IMR-90 (cell line): ENCODE results near the gene CCL13. TPM values are rescaled to one million over a fixed set of nuclear protein-coding genes. Genes with fewer than 3 reads are reported as not detected.

Source experiments
- ATAC-seq: fragments of 200-7000 bp; cut with Tn5 transposase; 2 replicates; pipeline ENCODE4 v1.9.1; 2020; ENCODE audit warnings: low read depth, mild to moderate bottlenecking, moderate library complexity
- BruUV-seq: library from RNA; stranded (reverse); fragments of 400-500 nt; replicated peaks from 2 replicates; lab custom pipeline; 2021; lab: Mats Ljungman, UMichigan
- CTCF ChIA-PET: fragments of 300-600 bp; formaldehyde crosslinking; extraction: SDS; loops from one replicate; lab custom pipeline; 2021; ENCODE audit warnings: antibody characterized with exemption; lab: Yijun Ruan, JAX
- POLR2A ChIA-PET: fragments of 300-600 bp; sonication (Branson Sonifier 250); formaldehyde crosslinking; loops from one replicate; lab custom pipeline; 2022; ENCODE audit warnings: antibody characterized with exemption; ENCODE audit not compliant: unreplicated experiment; lab: Charles Lee
- DNase-seq: peaks from one replicate; pipeline ENCODE4 v3.0.0; 2013
- H2AFZ ChIP-seq: replicated peaks from 2 replicates; pipeline ENCODE3; 2013; ENCODE audit warnings: low read length, mild to moderate bottlenecking; ENCODE audit not compliant: poor library complexity
- H2AK5ac ChIP-seq: 2 replicates; pipeline ENCODE4 v1.6.1; 2013; ENCODE audit warnings: low read depth, low read length, inconsistent platforms
- H2AK9ac ChIP-seq: replicated peaks from 2 replicates; pipeline ENCODE3; 2013; ENCODE audit warnings: mild to moderate bottlenecking, low read depth, low read length, moderate library complexity; ENCODE audit not compliant: poor library complexity
- H2BK120ac ChIP-seq: 2 replicates; pipeline ENCODE4 v1.6.1; 2013; ENCODE audit warnings: low read depth, low read length, inconsistent platforms
- H2BK15ac ChIP-seq: 3 replicates; pipeline ENCODE4 v1.6.1; 2013; ENCODE audit warnings: low read depth, low read length, inconsistent platforms
- H2BK20ac ChIP-seq: 2 replicates; pipeline ENCODE4 v1.6.1; 2013; ENCODE audit warnings: low read depth, mild to moderate bottlenecking, inconsistent platforms, low read length, moderate library complexity
- H2BK5ac ChIP-seq: 2 replicates; pipeline ENCODE4 v1.6.1; 2013; ENCODE audit warnings: mild to moderate bottlenecking, low read depth, low read length, inconsistent platforms; ENCODE audit not compliant: poor library complexity, severe bottlenecking
- H3K14ac ChIP-seq: replicated peaks from 2 replicates; pipeline ENCODE4 v1.6.1; 2013; ENCODE audit warnings: low read depth, low read length, inconsistent platforms
- H3K18ac ChIP-seq: 2 replicates; pipeline ENCODE4 v1.6.1; 2013; ENCODE audit warnings: low read depth, low read length, control low read depth
- H3K23ac ChIP-seq: 2 replicates; pipeline ENCODE4 v1.6.1; 2013; ENCODE audit warnings: low read depth, low read length, inconsistent platforms
- H3K27ac ChIP-seq: 2 replicates; pipeline ENCODE4 v1.5.1; 2013; ENCODE audit warnings: mild to moderate bottlenecking, control low read depth, low read length; ENCODE audit not compliant: insufficient read depth
- H3K27me3 ChIP-seq: 2 replicates; pipeline ENCODE4 v1.6.1; 2013; ENCODE audit warnings: low read length; ENCODE audit not compliant: control insufficient read depth, insufficient read depth
- H3K36me3 ChIP-seq: 2 replicates; pipeline ENCODE4 v1.6.1; 2013; ENCODE audit warnings: low read length, mixed read lengths; ENCODE audit not compliant: control insufficient read depth, insufficient read depth
- H3K4ac ChIP-seq: 2 replicates; pipeline ENCODE4 v1.6.1; 2013; ENCODE audit warnings: low read depth, low read length, inconsistent platforms
- H3K4me1 ChIP-seq: 2 replicates; pipeline ENCODE4 v1.6.1; 2013; ENCODE audit warnings: low read length, mixed read lengths; ENCODE audit not compliant: control insufficient read depth, insufficient read depth
- H3K4me2 ChIP-seq: 2 replicates; pipeline ENCODE4 v1.6.1; 2013; ENCODE audit warnings: low read depth, mild to moderate bottlenecking, control low read depth, low read length, moderate library complexity
- H3K4me3 ChIP-seq: 2 replicates; pipeline ENCODE4 v1.5.1; 2013; ENCODE audit warnings: low read depth, mild to moderate bottlenecking, control low read depth, low read length, moderate library complexity; ENCODE audit not compliant: insufficient read depth
- H3K56ac ChIP-seq: 2 replicates; pipeline ENCODE4 v1.6.1; 2013; ENCODE audit warnings: low read length, inconsistent platforms; ENCODE audit not compliant: insufficient read depth; ENCODE audit errors: extremely low read depth
- H3K79me1 ChIP-seq, 2 experiments: 2 replicates each; pipeline ENCODE4 v1.6.1; 2013; ENCODE audit warnings: low read length in 2 of 2, inconsistent platforms in 1 of 2, low read depth in 1 of 2
- H3K9ac ChIP-seq: 2 replicates; pipeline ENCODE4 v1.6.1; 2013; ENCODE audit warnings: low read depth, low read length, control low read depth
- H3K9me1 ChIP-seq: 2 replicates; pipeline ENCODE4 v1.6.1; 2013; ENCODE audit warnings: low read length, inconsistent platforms; ENCODE audit not compliant: insufficient read depth
- H3K9me3 ChIP-seq: 2 replicates; pipeline ENCODE4 v1.6.1; 2013; ENCODE audit warnings: low read length; ENCODE audit not compliant: control insufficient read depth, insufficient read depth
- H4K20me1 ChIP-seq: 2 replicates; pipeline ENCODE4 v1.6.1; 2013; ENCODE audit warnings: low read length, inconsistent platforms; ENCODE audit not compliant: insufficient read depth
- H4K5ac ChIP-seq: 2 replicates; pipeline ENCODE4 v1.6.1; 2013; ENCODE audit warnings: mild to moderate bottlenecking, low read depth, low read length, control low read depth
- H4K8ac ChIP-seq, 2 experiments: 2 replicates each; pipeline ENCODE4 v1.6.1; 2013; ENCODE audit warnings: low read depth in 2 of 2, low read length in 2 of 2, control low read depth in 1 of 2, inconsistent platforms in 1 of 2
- H4K91ac ChIP-seq: 2 replicates; pipeline ENCODE4 v1.6.1; 2013; ENCODE audit warnings: low read depth, low read length, inconsistent platforms; ENCODE audit not compliant: insufficient read depth
- BHLHE40 ChIP-seq: fragments of 150-350 bp; IDR thresholded peaks from 2 replicates; pipeline ENCODE4 v1.6.1; 2016; ENCODE audit warnings: mild to moderate bottlenecking, low read depth, low read length
- CEBPB ChIP-seq: IDR thresholded peaks from 2 replicates; pipeline ENCODE4 v1.6.1; 2012; ENCODE audit warnings: low read depth, low read length, improper control_type of control experiment
- CHD1 ChIP-seq: IDR thresholded peaks from 2 replicates; pipeline ENCODE4 v1.6.1; 2012; ENCODE audit warnings: low read depth, low read length, improper control_type of control experiment
- FOS ChIP-seq: fragments of 150-350 bp; IDR thresholded peaks from 2 replicates; pipeline ENCODE4 v1.6.1; 2016; ENCODE audit warnings: low read depth, low read length
- MAFK ChIP-seq: IDR thresholded peaks from 2 replicates; pipeline ENCODE4 v1.6.1; 2012; ENCODE audit warnings: low read depth, low read length, improper control_type of control experiment
- MAZ ChIP-seq: IDR thresholded peaks from 2 replicates; pipeline ENCODE4 v1.6.1; 2012; ENCODE audit warnings: low read depth, mild to moderate bottlenecking, low read length, improper control_type of control experiment, moderate library complexity, borderline replicate concordance
- MXI1 ChIP-seq: IDR thresholded peaks from 2 replicates; pipeline ENCODE4 v1.6.1; 2012; ENCODE audit warnings: low read depth, mild to moderate bottlenecking, low read length, moderate library complexity, borderline replicate concordance
- NFE2L2 ChIP-seq: fragments of 150-350 bp; IDR thresholded peaks from 2 replicates; pipeline ENCODE4 v1.6.1; 2016; ENCODE audit warnings: low read depth, mild to moderate bottlenecking, low read length
- POLR2A ChIP-seq: IDR thresholded peaks from 2 replicates; pipeline ENCODE4 v1.6.1; 2012; ENCODE audit warnings: mild to moderate bottlenecking, low read depth, low read length
- RAD21 ChIP-seq: IDR thresholded peaks from 2 replicates; pipeline ENCODE4 v1.6.1; 2012; ENCODE audit warnings: low read length, improper control_type of control experiment
- RCOR1 ChIP-seq: IDR thresholded peaks from 2 replicates; pipeline ENCODE4 v1.6.1; 2012; ENCODE audit warnings: mild to moderate bottlenecking, low read length, improper control_type of control experiment; ENCODE audit not compliant: insufficient replicate concordance
- RFX5 ChIP-seq: IDR thresholded peaks from 2 replicates; pipeline ENCODE4 v1.8.0; 2012; ENCODE audit warnings: low read depth, mild to moderate bottlenecking, low read length, moderate library complexity
- SMC3 ChIP-seq: fragments of 150-350 bp; IDR thresholded peaks from 2 replicates; pipeline ENCODE4 v1.6.1; 2016; ENCODE audit warnings: low read depth, mild to moderate bottlenecking, antibody characterized with exemption, low read length, moderate library complexity
- WGBS, 2 experiments: methylation state at CpG; one replicate each; pipeline versions ENCODE4 v1.1.5 to v1.1.7; 2013; ENCODE audit warnings: missing lambda C conversion rate in 2 of 2; ENCODE audit not compliant: insufficient read length in 1 of 2; ENCODE audit errors: extremely low coverage in 2 of 2; 5-methylcytosine and 5-hydroxymethylcytosine counted together
- dilution Hi-C: fragments of 300-500 bp; cut with HindIII; formaldehyde crosslinking; loops from one replicate; pipeline ENCODE4 v1.14.3; 2018; ENCODE audit warnings: low sequenced_read_pairs; ENCODE audit not compliant: unreplicated experiment
- in situ Hi-C: fragments of 300-500 bp; cut with MboI; formaldehyde crosslinking; loops from 3 replicates; pipeline ENCODE4 v1.14.3; 2019; ENCODE audit warnings: low sequenced_read_pairs, inconsistent platforms, mixed read lengths
- intact Hi-C: fragments of 100-400 bp; cut with micrococcal nuclease; formaldehyde crosslinking; loops from 2 replicates; pipeline ENCODE4 v1.10.0; 2022
- polyA plus RNA-seq, 3 experiments: library from polyadenylated mRNA; depleted of rRNA; stranded (reverse); fragments of >200 nt; gene quantifications; 2 replicates each; pipeline ENCODE4 v1.2.3, GENCODE V29; 2012; ENCODE audit warnings: low replicate concordance in 1 of 3
- total RNA-seq: library from RNA; depleted of rRNA; stranded (reverse); fragments of >200 nt; gene quantifications from 2 replicates; pipeline ENCODE4 v1.2.3, GENCODE V29; 2012
- TF ChIP-seq, protein P1 (sequence below): fragments of 150-350 bp; IDR thresholded peaks from 2 replicates; pipeline ENCODE4 v1.6.1; 2017; ENCODE audit warnings: mild to moderate bottlenecking, antibody characterized with exemption, low read length, low read depth
- TF ChIP-seq, protein P2 (sequence below): conservative IDR thresholded peaks from 2 replicates; pipeline ENCODE4 v1.5.1; 2012; ENCODE audit warnings: mild to moderate bottlenecking, low read depth, low read length, improper control_type of control experiment
- TF ChIP-seq, protein P3 (sequence below): fragments of 150-350 bp; IDR thresholded peaks from 2 replicates; pipeline ENCODE4 v1.6.1; 2016; ENCODE audit warnings: low read depth, mild to moderate bottlenecking, low read length, moderate library complexity, borderline replicate concordance

The CCL13 gene
- total and polyA plus RNA-seq, 2 of the 4 experiments (the other 2 are of a cell fraction), result 0.18 TPM; not detected in 1

DNA sequence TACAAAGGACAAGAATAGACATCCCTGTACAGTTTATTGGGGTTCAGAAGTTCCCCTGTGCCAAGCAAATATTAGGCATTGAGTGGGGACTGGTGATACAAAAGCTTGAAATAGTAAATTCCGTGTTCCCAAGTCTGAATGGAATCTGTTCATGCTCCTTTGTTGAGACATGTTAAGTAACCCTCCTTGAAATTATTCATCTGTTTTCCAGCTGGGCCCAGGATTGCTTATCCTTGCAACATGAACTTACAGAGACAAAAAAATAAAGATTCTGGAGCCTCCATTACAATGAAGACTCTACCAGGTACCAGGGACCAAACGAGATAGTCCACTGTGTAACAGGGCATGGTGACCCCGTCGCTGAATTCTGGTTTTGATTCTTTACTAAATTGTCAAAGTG lies 43.1 kb upstream of the CCL13 start:
- Histone ChIP-seq H3K9me3 (no peaks in the 10 kb centered on the region), H2BK120ac (no peak overlapping the region), H2BK15ac (no peak overlapping the region), H2AK5ac (no peak overlapping the region; the same call in 1 of the 2 replicates), H3K9me1 (no peaks in the 10 kb centered on the region), H3K27ac (peak overlapping the region; percentile 93; the same call in 1 of the 2 replicates), H3K27me3 (no peaks in the 10 kb centered on the region), H3K4me1 (peaks cover 9% of the 10 kb centered on the region; the same call in 1 of the 2 replicates), H4K8ac (peak overlapping the region in 1 of 2 experiments; percentile 81; a peak in 2 of 4 replicates), H3K9ac (no peak overlapping the region), H2BK5ac (peak overlapping the region; percentile 28), H2AFZ (no peak overlapping the region), H4K5ac (peak overlapping the region; percentile 96), H3K4ac (no peak overlapping the region), H2AK9ac (no peak overlapping the region), H3K56ac (no peak overlapping the region), H3K23ac (no peak overlapping the region), H3K4me3 (no peak overlapping the region), H4K20me1 (no peaks in the 10 kb centered on the region), H3K4me2 (no peak overlapping the region), H3K14ac (no peak overlapping the region), H3K36me3 (no peaks in the 10 kb centered on the region), H3K79me1 (no peaks in the 10 kb centered on the region), H4K91ac (no peak overlapping the region; the same call in 1 of the 2 replicates), H3K18ac (peak overlapping the region; percentile 91), H2BK20ac (no peak overlapping the region)
- dilution Hi-C loops, result no loop called here
- intact Hi-C loops, result loop anchor here (5.0 kb wide), 1 partner anchor 39 kb away; no protein-coding TSS in a partner anchor
- no TSS peak for BruUV-seq
- POLR2A ChIA-PET, result no interaction called here
- ATAC-seq, result no peak; the same call in 1 of the 2 replicates
- WGBS, 2 experiments, result no CpG with 5 or more reads among the region's 4 CpGs
- CTCF ChIA-PET, result no interaction called here
- peak; percentile 39 for DNase-seq
- TF ChIP-seq, protein P1, sequence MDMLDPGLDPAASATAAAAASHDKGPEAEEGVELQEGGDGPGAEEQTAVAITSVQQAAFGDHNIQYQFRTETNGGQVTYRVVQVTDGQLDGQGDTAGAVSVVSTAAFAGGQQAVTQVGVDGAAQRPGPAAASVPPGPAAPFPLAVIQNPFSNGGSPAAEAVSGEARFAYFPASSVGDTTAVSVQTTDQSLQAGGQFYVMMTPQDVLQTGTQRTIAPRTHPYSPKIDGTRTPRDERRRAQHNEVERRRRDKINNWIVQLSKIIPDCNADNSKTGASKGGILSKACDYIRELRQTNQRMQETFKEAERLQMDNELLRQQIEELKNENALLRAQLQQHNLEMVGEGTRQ, result no peak
- TF ChIP-seq MXI1 (no peak), RAD21 (no peak), BHLHE40 (no peak), FOS (no peak), MAFK (no peak), SMC3 (no peak), RFX5 (no peak), NFE2L2 (no peak), CEBPB (no peak), RCOR1 (no peak), POLR2A (no peak), MAZ (no peak), CHD1 (no peak)
- TF ChIP-seq, protein P2, sequence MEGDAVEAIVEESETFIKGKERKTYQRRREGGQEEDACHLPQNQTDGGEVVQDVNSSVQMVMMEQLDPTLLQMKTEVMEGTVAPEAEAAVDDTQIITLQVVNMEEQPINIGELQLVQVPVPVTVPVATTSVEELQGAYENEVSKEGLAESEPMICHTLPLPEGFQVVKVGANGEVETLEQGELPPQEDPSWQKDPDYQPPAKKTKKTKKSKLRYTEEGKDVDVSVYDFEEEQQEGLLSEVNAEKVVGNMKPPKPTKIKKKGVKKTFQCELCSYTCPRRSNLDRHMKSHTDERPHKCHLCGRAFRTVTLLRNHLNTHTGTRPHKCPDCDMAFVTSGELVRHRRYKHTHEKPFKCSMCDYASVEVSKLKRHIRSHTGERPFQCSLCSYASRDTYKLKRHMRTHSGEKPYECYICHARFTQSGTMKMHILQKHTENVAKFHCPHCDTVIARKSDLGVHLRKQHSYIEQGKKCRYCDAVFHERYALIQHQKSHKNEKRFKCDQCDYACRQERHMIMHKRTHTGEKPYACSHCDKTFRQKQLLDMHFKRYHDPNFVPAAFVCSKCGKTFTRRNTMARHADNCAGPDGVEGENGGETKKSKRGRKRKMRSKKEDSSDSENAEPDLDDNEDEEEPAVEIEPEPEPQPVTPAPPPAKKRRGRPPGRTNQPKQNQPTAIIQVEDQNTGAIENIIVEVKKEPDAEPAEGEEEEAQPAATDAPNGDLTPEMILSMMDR, result no peak
- TF ChIP-seq, protein P3, sequence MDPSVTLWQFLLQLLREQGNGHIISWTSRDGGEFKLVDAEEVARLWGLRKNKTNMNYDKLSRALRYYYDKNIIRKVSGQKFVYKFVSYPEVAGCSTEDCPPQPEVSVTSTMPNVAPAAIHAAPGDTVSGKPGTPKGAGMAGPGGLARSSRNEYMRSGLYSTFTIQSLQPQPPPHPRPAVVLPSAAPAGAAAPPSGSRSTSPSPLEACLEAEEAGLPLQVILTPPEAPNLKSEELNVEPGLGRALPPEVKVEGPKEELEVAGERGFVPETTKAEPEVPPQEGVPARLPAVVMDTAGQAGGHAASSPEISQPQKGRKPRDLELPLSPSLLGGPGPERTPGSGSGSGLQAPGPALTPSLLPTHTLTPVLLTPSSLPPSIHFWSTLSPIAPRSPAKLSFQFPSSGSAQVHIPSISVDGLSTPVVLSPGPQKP, result no peak
- in situ Hi-C loops, result no loop called here
